Measurements from ENCODE around the gene AHRR. TPM values are rescaled to one million over a fixed set of nuclear protein-coding genes. Genes with fewer than 3 reads are reported as not detected.

Gene AHRR
- total RNA-seq, 1 experiment from 2014 or later = 1.9 TPM

- no peak for DNase-seq
- CTCF ChIA-PET = no interaction called here
- intact Hi-C loops (cut with micrococcal nuclease) = no loop called here
- no peaks in the 10 kb centered on the region for H3F3A ChIP-seq (ENCODE audit: low read length, unreplicated experiment)
- no peak overlapping the region for H3K27ac ChIP-seq (ENCODE audit: low read length)
- no peak overlapping the region for H3K9ac ChIP-seq (ENCODE audit: low read length)
- POLR2A ChIA-PET (ENCODE audit: unreplicated experiment) = no interaction called here
- ATAC-seq = no peak
- BruUV-seq (replicated peaks) = no TSS peak
- no peak overlapping the region for H3K4me3 ChIP-seq (ENCODE audit: low read length)
- H3K79me2 ChIP-seq (ENCODE audit: low read length) = no peaks in the 10 kb centered on the region
- H3K4me1 ChIP-seq (ENCODE audit: insufficient read depth, low read length) = no peaks in the 10 kb centered on the region
- TF ChIP-seq EZH2 (IDR thresholded peaks at IDR 0.05; ENCODE audit: low read length, unreplicated experiment) (no peak), CTCF (conservative IDR thresholded peaks at IDR 0.05; ENCODE audit: low read depth, low read length) (no peak), EZH2phosphoT487 (IDR thresholded peaks at IDR 0.05; ENCODE audit: borderline replicate concordance, low read length) (no peak)
- H3K36me3 ChIP-seq (ENCODE audit: low read depth, low read length) = no peaks in the 10 kb centered on the region
- H3K9me3 ChIP-seq (ENCODE audit: low read length) = no peaks in the 10 kb centered on the region
- no peaks in the 10 kb centered on the region for H4K20me1 ChIP-seq (ENCODE audit: low read length)
- H2AFZ ChIP-seq (ENCODE audit: low read length) = no peak overlapping the region
- H3K27me3 ChIP-seq (ENCODE audit: low read length) = no peaks in the 10 kb centered on the region
- H3K4me2 ChIP-seq (ENCODE audit: low read length) = no peak overlapping the region
- no peaks in the 10 kb centered on the region for H3K9me2 ChIP-seq (replicated peaks; ENCODE audit: low read length)
Measured at GRCh38 chr5:362189-362588, 40.7 kb downstream of the AHRR start.

- no peak overlapping the region for H3K4me3 ChIP-seq (ENCODE audit: low read length)
- BruUV-seq (replicated peaks) = no TSS peak
- H2AFZ ChIP-seq (ENCODE audit: low read length) = no peak overlapping the region
- ChIA-PET POLR2A (ENCODE audit: unreplicated experiment) (interaction anchor here (0.6 kb wide), 1 partner anchor 11 kb away, joined by 5 read pairs; no protein-coding TSS in a partner anchor), CTCF (no interaction called here)
- no peaks in the 10 kb centered on the region for H4K20me1 ChIP-seq (ENCODE audit: low read length)
- H3K9me3 ChIP-seq (ENCODE audit: low read length) = no peaks in the 10 kb centered on the region
- H3K9me2 ChIP-seq (replicated peaks; ENCODE audit: low read length) = no peaks in the 10 kb centered on the region
- H3K9ac ChIP-seq (ENCODE audit: low read length) = no peak overlapping the region
- H3K4me2 ChIP-seq (ENCODE audit: low read length) = no peak overlapping the region
- ATAC-seq (no peak), DNase-seq (no peak)
- no peaks in the 10 kb centered on the region for H3F3A ChIP-seq (ENCODE audit: low read length, unreplicated experiment)
- no peaks in the 10 kb centered on the region for H3K79me2 ChIP-seq (ENCODE audit: low read length)
- H3K27ac ChIP-seq (ENCODE audit: low read length) = no peak overlapping the region
- H3K4me1 ChIP-seq (ENCODE audit: insufficient read depth, low read length) = no peaks in the 10 kb centered on the region
- TF ChIP-seq CTCF (conservative IDR thresholded peaks at IDR 0.05; ENCODE audit: low read depth, low read length) (no peak), EZH2 (IDR thresholded peaks at IDR 0.05; ENCODE audit: low read length, unreplicated experiment) (no peak), EZH2phosphoT487 (IDR thresholded peaks at IDR 0.05; ENCODE audit: borderline replicate concordance, low read length) (no peak)
- intact Hi-C loops (cut with micrococcal nuclease) = no loop called here
- no peaks in the 10 kb centered on the region for H3K36me3 ChIP-seq (ENCODE audit: low read depth, low read length)
- H3K27me3 ChIP-seq (ENCODE audit: low read length) = no peaks in the 10 kb centered on the region
Measured at GRCh38 chr5:362978-363765, 41.7 kb downstream of the AHRR start.

- no peaks in the 10 kb centered on the region for H3K9me3 ChIP-seq (ENCODE audit: low read length)
- no peak overlapping the region for H3K9ac ChIP-seq (ENCODE audit: low read length)
- H3K36me3 ChIP-seq (ENCODE audit: low read depth, low read length) = no peaks in the 10 kb centered on the region
- no peaks in the 10 kb centered on the region for H3F3A ChIP-seq (ENCODE audit: low read length, unreplicated experiment)
- CTCF ChIA-PET = no interaction called here
- BruUV-seq (replicated peaks) = no TSS peak
- no peak for ATAC-seq
- no peak for TF ChIP-seq CTCF (conservative IDR thresholded peaks at IDR 0.05; ENCODE audit: low read depth, low read length)
- TF ChIP-seq EZH2 (IDR thresholded peaks at IDR 0.05; ENCODE audit: low read length, unreplicated experiment) = no peak
- no peak for TF ChIP-seq EZH2phosphoT487 (IDR thresholded peaks at IDR 0.05; ENCODE audit: borderline replicate concordance, low read length)
- H3K4me3 ChIP-seq (ENCODE audit: low read length) = no peak overlapping the region
- no peak overlapping the region for H3K27ac ChIP-seq (ENCODE audit: low read length)
- H3K27me3 ChIP-seq (ENCODE audit: low read length) = no peaks in the 10 kb centered on the region
- H3K4me2 ChIP-seq (ENCODE audit: low read length) = no peak overlapping the region
- intact Hi-C loops (cut with micrococcal nuclease) = no loop called here
- H3K4me1 ChIP-seq (ENCODE audit: insufficient read depth, low read length) = no peaks in the 10 kb centered on the region
- POLR2A ChIA-PET (ENCODE audit: unreplicated experiment) = no interaction called here
- H3K79me2 ChIP-seq (ENCODE audit: low read length) = no peaks in the 10 kb centered on the region
- no peaks in the 10 kb centered on the region for H3K9me2 ChIP-seq (replicated peaks; ENCODE audit: low read length)
- no peaks in the 10 kb centered on the region for H4K20me1 ChIP-seq (ENCODE audit: low read length)
- DNase-seq = no peak
- no peak overlapping the region for H2AFZ ChIP-seq (ENCODE audit: low read length)
Measured at GRCh38 chr5:364497-364896, 43.0 kb downstream of the AHRR start.
